Smooth muscle cell (in vitro differentiated cells): ENCODE data around the gene PDE4D. TPM values are rescaled to one million over a fixed set of nuclear protein-coding genes. Genes with fewer than 3 reads are reported as not detected.

Source experiments
- DNase-seq: peaks from one replicate; lab custom pipeline; 2025; ENCODE audit not compliant: unreplicated experiment; lab: John Stamatoyannopoulos, UW
- H2AFZ ChIP-seq: fragments of 200-600 bp; sonication (generic); 2 replicates; pipeline ENCODE4 v1.6.0; 2016; ENCODE audit warnings: antibody characterized with exemption, low read depth, mild to moderate bottlenecking
- H3F3A ChIP-seq: fragments of 200-600 bp; sonication (generic); 2 replicates; pipeline ENCODE4 v1.6.0; 2017; ENCODE audit warnings: antibody characterized with exemption, low read depth
- H3K27ac ChIP-seq: fragments of 200-600 bp; sonication (generic); 2 replicates; pipeline ENCODE4 v1.5.1; 2016; ENCODE audit warnings: low read depth, mild to moderate bottlenecking
- H3K27me3 ChIP-seq: fragments of 200-600 bp; sonication (generic); 2 replicates; pipeline ENCODE4 v1.6.1; 2016; ENCODE audit warnings: low read depth, mild to moderate bottlenecking
- H3K36me3 ChIP-seq: fragments of 200-600 bp; sonication (generic); 2 replicates; pipeline ENCODE4 v1.5.1; 2016; ENCODE audit warnings: low read depth
- H3K4me1 ChIP-seq: fragments of 200-600 bp; sonication (generic); 2 replicates; pipeline ENCODE4 v1.5.1; 2016; ENCODE audit warnings: low read depth
- H3K4me2 ChIP-seq: fragments of 200-600 bp; sonication (generic); 2 replicates; pipeline ENCODE4 v1.6.0; 2016; ENCODE audit warnings: mild to moderate bottlenecking
- H3K4me3 ChIP-seq: fragments of 200-600 bp; sonication (generic); 2 replicates; pipeline ENCODE4 v1.5.1; 2016; ENCODE audit warnings: mild to moderate bottlenecking
- H3K79me2 ChIP-seq: fragments of 200-600 bp; sonication (generic); 2 replicates; pipeline ENCODE4 v1.6.0; 2016; ENCODE audit warnings: low read depth, mild to moderate bottlenecking
- H3K9ac ChIP-seq: fragments of 200-600 bp; sonication (generic); 2 replicates; pipeline ENCODE4 v1.6.0; 2016; ENCODE audit warnings: low read depth
- H3K9me3 ChIP-seq: fragments of 200-600 bp; sonication (generic); replicated peaks from 2 replicates; pipeline ENCODE4 v1.5.1; 2016; ENCODE audit warnings: low read depth
- H4K20me1 ChIP-seq: fragments of 200-600 bp; sonication (generic); 2 replicates; pipeline ENCODE4 v1.6.0; 2016; ENCODE audit warnings: low read depth
- CTCF ChIP-seq: fragments of 200-600 bp; sonication (generic); IDR thresholded peaks from 2 replicates; pipeline ENCODE4 v1.5.1; 2017; ENCODE audit warnings: borderline replicate concordance, mild to moderate bottlenecking, antibody characterized with exemption; ENCODE audit not compliant: insufficient read depth, poor library complexity, severe bottlenecking
- WGBS: methylation state at CpG from one replicate; pipeline ENCODE4 v1.1.7; 2016; ENCODE audit warnings: low lambda C conversion rate; 5-methylcytosine and 5-hydroxymethylcytosine counted together
- polyA plus RNA-seq: library from polyadenylated mRNA; unstranded; fragments of >200 nt; fragmentation: Nextera tagmentation; extraction: Ambion mirVana; gene quantifications from 2 replicates; pipeline ENCODE4 v1.2.1, GENCODE V29; 2016
- total RNA-seq: library from RNA; depleted of rRNA; stranded (reverse); fragments of >200 nt; gene quantifications from 2 replicates; pipeline ENCODE4 v1.2.3, GENCODE V29; 2014

PDE4D gene
- total and polyA plus RNA-seq, 2 experiments from 2014 or later: 16.4 to 61.0 TPM

GRCh38 chr5:59123595-59124561 is 769.6 kb downstream of the PDE4D start:
- H3K79me2 ChIP-seq: no peaks in the 10 kb centered on the region
- 32% methylated on average over 5 of the region's 5 CpGs for WGBS
- no peaks in the 10 kb centered on the region for H4K20me1 ChIP-seq
- no peaks in the 10 kb centered on the region for H3K9me3 ChIP-seq
- peak overlapping the region; percentile 81 for H3K4me2 ChIP-seq
- H3K27ac ChIP-seq: peak overlapping the region; percentile 97
- H2AFZ ChIP-seq: no peak overlapping the region
- H3K36me3 ChIP-seq: no peaks in the 10 kb centered on the region
- peak overlapping the region; percentile 16 for H3K9ac ChIP-seq
- H3K27me3 ChIP-seq: no peaks in the 10 kb centered on the region
- no peak overlapping the region for H3K4me3 ChIP-seq
- TF ChIP-seq CTCF: no peak
- peaks cover 16% of the 10 kb centered on the region for H3F3A ChIP-seq
- DNase-seq: no peak
- H3K4me1 ChIP-seq: peaks cover 41% of the 10 kb centered on the region

GRCh38 chr5:59119480-59119879 is 774.0 kb downstream of the PDE4D start:
- WGBS: 100% methylated on average over 1 of the region's 1 CpG
- H3K4me1 ChIP-seq: peaks cover 23% of the 10 kb centered on the region
- no peak for TF ChIP-seq CTCF

GRCh38 chr5:59117320-59117719 is 776.2 kb downstream of the PDE4D start:
- Histone ChIP-seq H4K20me1 (no peaks in the 10 kb centered on the region), H2AFZ (no peak overlapping the region), H3K9ac (no peak overlapping the region), H3F3A (peaks cover 8% of the 10 kb centered on the region), H3K4me1 (peaks cover 14% of the 10 kb centered on the region), H3K9me3 (no peaks in the 10 kb centered on the region), H3K79me2 (no peaks in the 10 kb centered on the region), H3K4me2 (peak overlapping the region; percentile 79), H3K27ac (peak overlapping the region; percentile 50), H3K27me3 (no peaks in the 10 kb centered on the region), H3K4me3 (no peak overlapping the region), H3K36me3 (no peaks in the 10 kb centered on the region)
- WGBS: 67% methylated on average over 3 of the region's 3 CpGs
- TF ChIP-seq CTCF: no peak
- DNase-seq: no peak

More at GRCh38 chr5:59119480-59119879, 774.0 kb downstream of the PDE4D start:
- DNase-seq: no peak
- Histone ChIP-seq H3K9ac (no peak overlapping the region), H4K20me1 (no peaks in the 10 kb centered on the region), H3K27me3 (no peaks in the 10 kb centered on the region), H3K4me3 (no peak overlapping the region), H3K36me3 (no peaks in the 10 kb centered on the region), H3K4me2 (no peak overlapping the region), H3K27ac (no peak overlapping the region), H3F3A (peaks cover 13% of the 10 kb centered on the region), H3K9me3 (no peaks in the 10 kb centered on the region), H3K79me2 (no peaks in the 10 kb centered on the region), H2AFZ (no peak overlapping the region)
